ENCODE data around the gene MAP3K2. TPM values are rescaled to one million over a fixed set of nuclear protein-coding genes. Genes with fewer than 3 reads are reported as not detected.

Gene MAP3K2
- total RNA-seq, 1 donor from 2014 or later: 79.5 TPM

DNA sequence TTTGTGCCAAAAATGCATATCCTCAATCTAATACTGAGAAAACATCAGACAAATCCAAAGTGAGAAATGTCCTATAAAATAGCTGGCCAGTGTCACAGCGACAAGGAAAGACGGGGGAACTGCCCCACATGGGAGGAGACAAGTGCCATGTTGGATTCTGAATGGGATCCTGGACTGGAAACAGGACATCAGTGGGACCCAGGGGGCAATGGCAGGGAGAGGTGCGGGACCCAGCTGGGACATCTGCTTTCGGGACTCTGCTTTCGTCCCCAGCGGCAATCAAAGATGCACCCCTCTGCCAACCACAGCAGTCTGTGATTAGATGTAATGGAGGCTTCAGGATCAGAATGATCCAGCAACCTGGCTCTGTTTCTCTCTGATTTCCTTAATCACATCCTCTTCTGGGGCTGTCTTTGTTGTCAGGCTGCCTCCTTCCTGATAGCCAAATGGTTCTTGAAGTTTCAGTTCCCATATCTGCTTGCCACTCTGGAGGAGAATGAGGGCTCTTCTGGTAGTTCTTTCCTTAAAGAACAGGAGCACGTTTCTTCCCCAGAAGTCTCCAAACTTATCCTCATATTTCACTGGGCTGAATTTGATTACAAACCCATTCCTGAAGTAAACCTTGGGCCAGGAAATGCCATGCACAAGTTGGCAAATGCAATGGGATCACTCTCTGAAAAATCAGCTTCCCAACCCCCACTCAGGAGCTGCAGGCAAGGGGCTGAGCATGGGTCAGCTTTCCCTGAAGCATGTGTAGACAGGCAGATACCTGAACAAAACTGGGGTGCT is 16.9 kb upstream of the MAP3K2 start:
- Mint-ChIP-seq H3K4me3 (ENCODE audit: unreplicated experiment) (no peak overlapping the region), H3K27ac (ENCODE audit: unreplicated experiment) (peak overlapping the region; percentile 85), H3K4me1 (ENCODE audit: low read depth) (peaks cover 80% of the 10 kb centered on the region), H3K27me3 (ENCODE audit: low read depth) (no peaks in the 10 kb centered on the region), H3K9me3 (ENCODE audit: low read depth) (no peaks in the 10 kb centered on the region), H3K36me3 (ENCODE audit: low read depth) (no peaks in the 10 kb centered on the region)
- no peak for DNase-seq (ENCODE audit: low spot score)
- no peak for TF ChIP-seq CTCF (IDR thresholded peaks at IDR 0.05)

DNA sequence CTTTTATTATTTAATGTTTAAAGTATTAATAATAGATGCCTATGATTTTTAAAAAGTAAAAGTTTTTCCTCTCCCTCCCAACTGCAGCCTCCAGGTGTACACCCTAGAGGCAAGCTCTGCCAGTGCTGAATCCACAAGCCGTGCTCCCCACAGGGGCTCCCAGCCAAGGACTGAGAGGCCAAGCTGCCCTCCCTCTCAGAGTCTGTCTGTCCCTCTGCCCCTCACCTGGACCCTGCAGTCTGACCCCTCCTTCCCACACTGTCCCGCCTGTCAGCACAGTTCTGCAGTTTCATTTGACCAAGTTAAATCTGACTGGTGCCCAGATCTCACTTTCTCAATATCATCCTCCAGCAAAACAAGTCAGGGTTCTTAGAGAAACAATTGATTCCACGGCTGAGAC is 15.7 kb upstream of the MAP3K2 start:
- TF ChIP-seq CTCF (IDR thresholded peaks at IDR 0.05): no peak
- DNase-seq (ENCODE audit: low spot score): no peak
- Mint-ChIP-seq H3K36me3 (ENCODE audit: low read depth) (no peaks in the 10 kb centered on the region), H3K27me3 (ENCODE audit: low read depth) (no peaks in the 10 kb centered on the region), H3K9me3 (ENCODE audit: low read depth) (no peaks in the 10 kb centered on the region), H3K4me1 (ENCODE audit: low read depth) (peaks cover 84% of the 10 kb centered on the region), H3K4me3 (ENCODE audit: unreplicated experiment) (no peak overlapping the region), H3K27ac (ENCODE audit: unreplicated experiment) (peak overlapping the region; percentile 14)

DNA sequence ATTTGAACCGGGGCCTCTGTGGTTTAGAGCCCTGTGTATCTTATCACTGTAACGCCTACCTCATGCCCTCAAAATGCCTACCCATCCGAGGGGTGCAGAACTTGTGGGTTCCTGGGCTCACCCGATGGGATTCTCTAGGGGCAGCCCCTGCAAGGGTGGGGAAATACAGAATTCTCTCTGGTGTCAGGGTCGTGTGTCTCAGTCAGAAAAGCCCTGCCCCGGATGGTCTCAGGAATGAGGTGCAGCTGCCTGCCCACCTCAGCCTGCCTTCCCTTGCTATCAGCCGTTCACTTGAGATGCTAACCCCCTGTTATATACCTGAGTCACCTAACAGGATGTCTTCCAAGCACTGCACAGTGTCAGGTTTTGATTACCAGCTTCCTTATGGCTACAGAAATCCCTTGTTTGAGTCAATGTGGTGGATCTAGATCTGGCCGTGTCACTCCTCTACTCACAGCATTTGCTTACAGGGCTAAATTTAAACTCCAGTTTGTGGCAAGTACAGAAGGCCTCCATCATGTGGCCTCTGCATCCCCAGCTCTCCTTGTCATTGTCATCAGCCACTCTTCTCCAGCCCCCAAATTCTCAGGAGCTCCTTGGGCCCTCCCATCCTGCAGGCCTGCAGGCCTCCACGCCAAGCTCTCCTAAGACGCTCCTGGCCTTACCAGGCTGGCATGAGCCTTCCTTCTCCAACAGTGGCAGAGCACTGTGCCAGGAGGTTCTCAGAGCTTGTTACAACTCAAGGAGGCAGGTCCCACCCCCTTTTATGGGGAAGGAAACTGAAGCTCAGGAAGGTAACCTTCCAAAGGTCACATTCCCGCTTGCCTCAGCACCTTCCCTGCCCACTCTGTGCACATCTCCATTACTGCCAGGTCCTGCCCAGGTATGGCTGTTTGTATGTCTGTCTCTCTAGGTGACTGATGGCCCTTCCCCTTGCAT is 14.3 kb upstream of the MAP3K2 start:
- no peaks in the 10 kb centered on the region for H3K9me3 Mint-ChIP-seq (ENCODE audit: low read depth)
- H3K27ac Mint-ChIP-seq (ENCODE audit: unreplicated experiment): peak overlapping the region; percentile 29
- no peak overlapping the region for H3K4me3 Mint-ChIP-seq (ENCODE audit: unreplicated experiment)
- H3K36me3 Mint-ChIP-seq (ENCODE audit: low read depth): no peaks in the 10 kb centered on the region
- peaks cover 90% of the 10 kb centered on the region for H3K4me1 Mint-ChIP-seq (ENCODE audit: low read depth)
- no peak for DNase-seq (ENCODE audit: low spot score)
- H3K27me3 Mint-ChIP-seq (ENCODE audit: low read depth): no peaks in the 10 kb centered on the region
- no peak for TF ChIP-seq CTCF (IDR thresholded peaks at IDR 0.05)

DNA sequence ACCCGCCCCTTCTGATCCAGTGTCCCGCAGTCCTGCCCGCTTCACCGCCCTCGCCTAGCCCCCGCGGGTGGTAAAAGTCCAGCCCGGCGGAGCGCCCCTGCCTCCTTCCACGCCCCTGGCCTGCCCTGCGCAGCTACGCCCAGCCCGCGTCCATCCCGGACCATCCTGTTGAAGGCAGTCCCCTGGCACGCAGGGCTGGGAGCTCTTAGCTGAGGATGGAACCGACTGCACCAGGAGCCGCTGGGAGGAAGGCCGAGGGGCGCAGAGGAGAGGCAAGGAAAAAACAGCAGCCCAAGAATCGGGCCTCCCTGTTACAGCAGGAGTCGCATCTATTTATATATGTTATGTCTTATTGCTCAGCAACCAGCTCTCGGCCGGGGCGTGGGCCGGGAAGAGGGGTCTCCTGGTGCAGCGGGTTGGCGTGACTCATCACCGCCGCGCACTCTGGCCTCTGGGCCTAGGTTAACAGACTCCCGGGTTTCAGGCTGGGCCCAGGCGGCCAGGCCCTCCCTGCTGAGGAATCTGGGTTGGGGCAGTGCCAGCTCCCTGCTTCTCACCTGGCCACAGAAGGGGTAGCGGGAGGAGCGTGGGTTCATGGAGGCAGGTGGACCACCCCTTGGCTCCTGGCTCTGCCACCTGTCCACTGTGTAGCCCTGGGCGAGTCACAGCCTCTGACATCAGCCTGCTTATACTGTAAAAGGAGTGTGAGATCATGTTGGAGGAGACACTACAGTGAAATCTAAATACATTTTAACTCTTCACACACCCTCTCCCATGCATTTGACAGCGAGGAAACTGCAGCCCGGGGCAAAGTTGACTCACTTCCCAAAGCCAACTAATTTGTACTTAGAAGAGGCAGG is 13.4 kb upstream of the MAP3K2 start:
- Mint-ChIP-seq H3K36me3 (ENCODE audit: low read depth) (no peaks in the 10 kb centered on the region), H3K4me3 (ENCODE audit: unreplicated experiment) (no peak overlapping the region), H3K4me1 (ENCODE audit: low read depth) (peaks cover 84% of the 10 kb centered on the region), H3K27me3 (ENCODE audit: low read depth) (no peaks in the 10 kb centered on the region), H3K9me3 (ENCODE audit: low read depth) (no peaks in the 10 kb centered on the region), H3K27ac (ENCODE audit: unreplicated experiment) (peak overlapping the region; percentile 69)
- no peak for DNase-seq (ENCODE audit: low spot score)
- no peak for TF ChIP-seq CTCF (IDR thresholded peaks at IDR 0.05)

- Mint-ChIP-seq H3K36me3 (ENCODE audit: low read depth) (no peaks in the 10 kb centered on the region), H3K9me3 (ENCODE audit: low read depth) (no peaks in the 10 kb centered on the region), H3K27me3 (ENCODE audit: low read depth) (no peaks in the 10 kb centered on the region), H3K4me1 (ENCODE audit: low read depth) (peaks cover 79% of the 10 kb centered on the region), H3K4me3 (ENCODE audit: unreplicated experiment) (no peak overlapping the region), H3K27ac (ENCODE audit: unreplicated experiment) (no peak overlapping the region)
- no peak for DNase-seq (ENCODE audit: low spot score)
- TF ChIP-seq CTCF (IDR thresholded peaks at IDR 0.05): no peak
Measured at GRCh38 chr2:127400533-127400896, 12.7 kb upstream of the MAP3K2 start.

All from chondrocyte (in vitro differentiated cells).